PC-9 (cell line): Measurements from ENCODE around the gene PPM1E.

Source experiments
- EZH2 ChIP-seq: fragments of 200-600 bp; sonication (generic); IDR thresholded peaks from 2 replicates; pipeline ENCODE4 v1.8.0; 2017; ENCODE audit warnings: antibody characterized with exemption, low read depth
- TF ChIP-seq, protein P1 (sequence below): fragments of 200-600 bp; sonication (generic); conservative IDR thresholded peaks from 2 replicates; pipeline ENCODE4 v1.6.1; 2017; ENCODE audit warnings: mixed run types, antibody characterized with exemption, mild to moderate bottlenecking, moderate library complexity

DNA sequence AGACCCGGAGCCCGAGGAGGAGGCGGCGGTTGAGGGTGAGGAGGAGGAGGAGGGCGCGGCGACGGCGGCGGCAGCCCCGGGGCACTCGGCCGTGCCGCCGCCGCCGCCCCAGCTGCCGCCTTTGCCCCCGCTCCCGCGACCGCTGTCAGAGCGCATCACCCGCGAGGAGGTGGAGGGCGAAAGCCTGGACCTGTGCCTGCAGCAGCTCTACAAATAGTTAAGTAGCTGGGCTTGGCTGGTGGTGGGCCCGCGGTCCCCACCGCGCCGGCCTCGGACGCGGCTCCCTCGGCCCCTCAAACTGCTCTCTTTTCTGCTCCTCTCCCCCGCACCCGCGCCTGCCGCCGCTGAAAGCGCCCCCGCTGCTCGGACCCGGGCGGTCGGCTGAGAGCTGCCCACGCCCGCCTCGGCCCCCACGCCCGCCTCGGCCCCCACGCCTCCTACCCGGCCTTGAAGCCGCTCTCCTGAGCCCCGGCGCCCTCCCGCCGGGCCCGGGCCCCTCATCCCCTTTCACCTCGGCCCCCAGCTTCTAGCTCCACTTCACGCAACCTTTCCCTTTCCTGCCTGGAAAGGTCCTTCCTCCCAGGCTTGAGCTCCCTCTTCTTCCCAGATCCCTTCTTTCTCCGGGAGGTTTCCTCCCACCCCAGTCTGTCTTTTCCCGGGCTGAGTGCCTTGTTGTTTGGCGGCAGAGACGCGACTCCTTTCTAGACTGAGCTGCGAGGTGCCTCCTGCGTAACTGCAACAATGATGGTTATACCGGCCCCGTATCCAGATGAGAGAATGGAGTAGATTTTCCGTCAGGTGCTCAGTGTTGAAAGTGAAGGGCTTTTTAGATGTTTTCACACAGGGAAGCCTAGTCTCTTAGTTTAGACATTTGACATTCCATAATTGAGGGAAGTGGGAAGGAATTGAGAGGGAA, 850 bp downstream of the PPM1E start:
- TF ChIP-seq, protein P1, sequence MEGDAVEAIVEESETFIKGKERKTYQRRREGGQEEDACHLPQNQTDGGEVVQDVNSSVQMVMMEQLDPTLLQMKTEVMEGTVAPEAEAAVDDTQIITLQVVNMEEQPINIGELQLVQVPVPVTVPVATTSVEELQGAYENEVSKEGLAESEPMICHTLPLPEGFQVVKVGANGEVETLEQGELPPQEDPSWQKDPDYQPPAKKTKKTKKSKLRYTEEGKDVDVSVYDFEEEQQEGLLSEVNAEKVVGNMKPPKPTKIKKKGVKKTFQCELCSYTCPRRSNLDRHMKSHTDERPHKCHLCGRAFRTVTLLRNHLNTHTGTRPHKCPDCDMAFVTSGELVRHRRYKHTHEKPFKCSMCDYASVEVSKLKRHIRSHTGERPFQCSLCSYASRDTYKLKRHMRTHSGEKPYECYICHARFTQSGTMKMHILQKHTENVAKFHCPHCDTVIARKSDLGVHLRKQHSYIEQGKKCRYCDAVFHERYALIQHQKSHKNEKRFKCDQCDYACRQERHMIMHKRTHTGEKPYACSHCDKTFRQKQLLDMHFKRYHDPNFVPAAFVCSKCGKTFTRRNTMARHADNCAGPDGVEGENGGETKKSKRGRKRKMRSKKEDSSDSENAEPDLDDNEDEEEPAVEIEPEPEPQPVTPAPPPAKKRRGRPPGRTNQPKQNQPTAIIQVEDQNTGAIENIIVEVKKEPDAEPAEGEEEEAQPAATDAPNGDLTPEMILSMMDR = no peak
- peak; percentile 96 for TF ChIP-seq EZH2
